Uterus (tissue), 4 donors: ENCODE data around the gene AJM1. TPM values are rescaled to one million over a fixed set of nuclear protein-coding genes. Genes with fewer than 3 reads are reported as not detected.

Source experiments
- DNase-seq, 2 donors: peaks; one replicate each; pipeline ENCODE4 v3.0.0-alpha.2; 2019 to 2020
- H3K27ac ChIP-seq, 2 donors: fragments of 200-600 bp; sonication (generic); 1 replicate in 1 of 2; 2 replicates in 1 of 2; pipeline ENCODE4 v1.5.1; 2016 to 2018
- H3K27me3 ChIP-seq, 2 donors: fragments of 200-600 bp; sonication (generic); one replicate each; pipeline ENCODE4 v1.5.1; 2018 to 2019; ENCODE audit warnings: control low read depth in 1 of 2
- H3K36me3 ChIP-seq, 2 donors: fragments of 200-600 bp; sonication (generic); one replicate each; pipeline ENCODE4 v1.5.1; 2019; ENCODE audit warnings: control low read depth in 1 of 2
- H3K4me1 ChIP-seq, 2 donors: fragments of 200-600 bp; sonication (generic); one replicate each; pipeline ENCODE4 v1.5.1; 2018 to 2019; ENCODE audit warnings: control low read depth in 1 of 2
- H3K4me3 ChIP-seq, 2 donors: fragments of 200-600 bp; sonication (generic); 1 replicate in 1 of 2; 2 replicates in 1 of 2; pipeline ENCODE4 v1.5.1; 2018 to 2019; ENCODE audit warnings: mild to moderate bottlenecking in 1 of 2
- H3K9me3 ChIP-seq, 2 donors: fragments of 200-600 bp; sonication (generic); one replicate each; pipeline ENCODE4 v1.5.1; 2019; ENCODE audit warnings: control low read depth in 1 of 2
- POLR2A ChIP-seq, 2 donors: fragments of 450-650 bp; IDR thresholded peaks; one replicate each; pipeline ENCODE4 v1.6.1; 2016; ENCODE audit warnings: antibody characterized with exemption in 2 of 2, mild to moderate bottlenecking in 1 of 2, moderate library complexity in 1 of 2
- intact Hi-C: fragments of 100-400 bp; cut with DNase I; formaldehyde crosslinking; loops from one replicate; pipeline ENCODE4 v1.15.1; 2023; ENCODE audit warnings: low total_unique reads
- total RNA-seq, 4 donors: library from RNA; depleted of rRNA in 3 of 4; stranded (reverse); fragments of >200 nt in 3 of 4; gene quantifications; one replicate each; pipeline versions ENCODE4 v1.1.0 to v1.2.4, GENCODE V29; 2014 to 2023
- TF ChIP-seq, protein P1 (sequence below), 4 experiments: fragments of 200-600 bp in 2 of 4; fragments of 450-650 bp in 2 of 4; sonication (generic) in 2 of 4; IDR thresholded peaks; one replicate each; pipeline ENCODE4 v1.5.1; 2016 to 2019; ENCODE audit warnings: antibody characterized with exemption in 4 of 4, mild to moderate bottlenecking in 2 of 4, moderate library complexity in 1 of 4
- donor health status: DM: yes; HTN: yes; CAD: no.

Gene AJM1
- total RNA-seq, 4 donors from 2014 or later: 1.3 to 3.6 (median 3.6) TPM; not detected in 1

DNA sequence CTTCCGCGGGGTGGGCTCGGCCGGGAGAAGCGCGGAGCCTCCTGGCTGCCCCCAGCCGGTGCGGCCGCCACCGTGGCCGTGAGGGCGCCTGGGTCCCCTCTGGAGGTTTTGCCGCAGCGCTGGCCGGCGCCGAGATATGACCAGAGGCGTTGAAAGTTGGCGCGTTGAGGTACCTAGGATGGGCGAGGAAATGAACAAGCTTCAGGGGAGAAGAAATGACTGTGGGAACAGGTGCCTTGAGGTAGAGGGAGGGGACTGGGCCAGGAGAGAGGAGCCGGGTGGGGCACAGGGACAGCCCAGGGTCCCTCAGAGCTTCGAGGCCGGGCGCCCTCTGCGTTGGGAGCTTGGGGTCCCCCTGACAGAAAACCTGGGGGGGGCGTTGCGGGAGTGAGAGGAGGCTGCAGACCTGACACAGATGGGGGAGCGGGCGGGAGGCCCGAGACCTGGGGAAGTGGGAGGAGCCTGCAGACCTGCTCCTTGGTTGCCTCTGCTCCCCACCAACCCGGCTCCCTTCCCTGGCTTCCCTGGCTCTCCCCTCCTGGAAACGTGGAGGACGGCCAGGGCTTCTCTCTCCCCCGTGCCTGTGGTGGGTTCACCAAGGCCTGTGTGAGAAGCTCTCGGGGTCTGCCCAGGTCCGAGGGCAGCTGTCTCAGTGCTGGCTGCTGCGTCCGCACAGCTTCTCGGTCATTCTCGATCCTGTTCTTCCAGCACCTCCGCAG, 20.3 kb upstream of the AJM1 start:
- no peaks in the 10 kb centered on the region for H3K36me3 ChIP-seq
- H3K4me1 ChIP-seq: peaks cover 0 to 10% of the 10 kb centered on the region in 2 donors
- no peaks in the 10 kb centered on the region for H3K27me3 ChIP-seq
- DNase-seq: no peak
- peak overlapping the region in 1 of 2 donors; percentile 33 for H3K4me3 ChIP-seq
- intact Hi-C loops: no loop called here
- H3K9me3 ChIP-seq: no peaks in the 10 kb centered on the region
- H3K27ac ChIP-seq: no peak overlapping the region
- no peak for TF ChIP-seq POLR2A (IDR thresholded peaks at IDR 0.05)
- TF ChIP-seq, protein P1, sequence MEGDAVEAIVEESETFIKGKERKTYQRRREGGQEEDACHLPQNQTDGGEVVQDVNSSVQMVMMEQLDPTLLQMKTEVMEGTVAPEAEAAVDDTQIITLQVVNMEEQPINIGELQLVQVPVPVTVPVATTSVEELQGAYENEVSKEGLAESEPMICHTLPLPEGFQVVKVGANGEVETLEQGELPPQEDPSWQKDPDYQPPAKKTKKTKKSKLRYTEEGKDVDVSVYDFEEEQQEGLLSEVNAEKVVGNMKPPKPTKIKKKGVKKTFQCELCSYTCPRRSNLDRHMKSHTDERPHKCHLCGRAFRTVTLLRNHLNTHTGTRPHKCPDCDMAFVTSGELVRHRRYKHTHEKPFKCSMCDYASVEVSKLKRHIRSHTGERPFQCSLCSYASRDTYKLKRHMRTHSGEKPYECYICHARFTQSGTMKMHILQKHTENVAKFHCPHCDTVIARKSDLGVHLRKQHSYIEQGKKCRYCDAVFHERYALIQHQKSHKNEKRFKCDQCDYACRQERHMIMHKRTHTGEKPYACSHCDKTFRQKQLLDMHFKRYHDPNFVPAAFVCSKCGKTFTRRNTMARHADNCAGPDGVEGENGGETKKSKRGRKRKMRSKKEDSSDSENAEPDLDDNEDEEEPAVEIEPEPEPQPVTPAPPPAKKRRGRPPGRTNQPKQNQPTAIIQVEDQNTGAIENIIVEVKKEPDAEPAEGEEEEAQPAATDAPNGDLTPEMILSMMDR (IDR thresholded peaks at IDR 0.05): no peak

DNA sequence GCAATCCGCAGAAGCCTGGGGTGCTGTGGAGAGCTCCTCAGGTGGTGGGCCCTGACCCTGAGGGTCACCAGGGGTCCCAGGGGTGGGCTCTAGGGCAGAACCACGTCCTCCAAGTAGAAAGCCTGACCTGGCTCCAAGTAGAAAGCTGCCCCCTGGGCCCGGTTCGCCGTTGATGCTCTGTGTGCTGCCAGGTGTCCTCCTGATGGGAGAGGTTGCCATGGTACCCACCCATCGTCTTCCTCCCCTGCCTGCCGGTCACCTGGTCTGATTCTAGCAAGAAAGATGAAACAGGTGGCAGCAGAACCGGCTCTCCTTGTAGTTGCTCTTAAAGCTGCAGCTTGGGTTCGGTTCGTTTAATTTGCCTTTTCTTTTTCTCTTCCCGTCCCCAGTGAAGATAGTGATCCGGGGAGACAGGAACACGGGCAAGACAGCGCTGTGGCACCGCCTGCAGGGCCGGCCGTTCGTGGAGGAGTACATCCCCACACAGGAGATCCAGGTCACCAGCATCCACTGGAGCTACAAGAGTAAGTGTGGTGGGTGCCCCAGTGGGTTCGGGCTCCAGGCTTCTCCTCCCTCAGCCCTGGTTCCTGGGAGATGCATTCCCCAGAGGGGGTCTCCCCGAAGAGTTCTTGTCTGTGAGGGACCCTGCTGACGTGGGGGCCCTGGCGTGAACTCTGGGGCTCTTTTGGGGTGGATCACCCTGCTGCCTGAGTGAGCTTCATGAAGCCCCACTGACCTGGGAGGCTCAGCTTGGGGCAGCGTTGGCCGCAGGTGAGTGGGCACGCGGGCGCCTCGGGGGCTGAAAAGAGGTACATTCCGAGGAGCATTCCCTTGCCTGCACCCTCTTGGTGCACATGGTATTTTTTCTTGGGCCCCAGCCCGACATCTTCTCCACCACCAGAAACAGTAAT, 18.9 kb upstream of the AJM1 start:
- intact Hi-C loops: no loop called here
- Histone ChIP-seq H3K9me3 (no peaks in the 10 kb centered on the region), H3K4me1 (peaks cover 0 to 10% of the 10 kb centered on the region in 2 donors), H3K27me3 (no peaks in the 10 kb centered on the region), H3K36me3 (no peaks in the 10 kb centered on the region), H3K27ac (no peak overlapping the region), H3K4me3 (no peak overlapping the region)
- no peak for DNase-seq
- no peak for TF ChIP-seq POLR2A (IDR thresholded peaks at IDR 0.05)
- TF ChIP-seq, protein P1 (IDR thresholded peaks at IDR 0.05): no peak

DNA sequence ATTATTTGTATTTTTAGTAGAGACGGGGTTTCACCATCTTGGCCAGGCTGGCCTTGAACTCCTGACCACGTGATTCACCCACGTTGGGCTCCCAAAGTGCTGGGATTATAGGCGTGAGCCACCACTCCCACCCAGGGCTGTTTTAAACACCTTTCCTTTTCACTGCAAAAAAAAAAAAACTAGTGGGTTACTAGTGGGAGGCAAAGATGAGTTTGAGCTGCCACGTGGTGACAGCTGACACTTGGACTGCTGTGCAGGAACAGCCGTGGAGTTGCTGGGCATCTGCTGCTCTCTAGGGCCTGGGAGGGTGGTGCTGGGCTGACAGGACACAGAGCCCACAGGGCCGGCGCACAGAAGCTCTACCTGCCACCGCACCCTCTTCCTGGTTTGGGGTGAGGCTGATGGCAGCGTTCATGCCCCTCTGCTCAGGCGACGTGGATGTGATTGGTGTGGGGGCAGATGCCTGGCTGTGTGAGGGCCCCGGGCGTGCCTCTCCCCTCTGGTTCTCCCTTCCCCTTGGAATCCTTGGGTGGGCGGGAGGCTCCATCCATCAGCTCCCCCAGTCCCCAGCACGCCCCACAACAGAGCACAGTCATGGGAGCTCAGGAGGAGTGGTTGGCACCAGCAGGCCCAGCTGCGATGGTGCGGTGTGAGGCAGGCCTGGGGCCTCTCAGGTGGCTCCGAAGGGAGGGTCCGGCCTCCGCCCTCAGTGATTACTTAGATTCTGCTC, 17.6 kb upstream of the AJM1 start:
- Histone ChIP-seq H3K36me3 (no peaks in the 10 kb centered on the region), H3K4me1 (peaks cover 0 to 10% of the 10 kb centered on the region in 2 donors)
- intact Hi-C loops: no loop called here

DNA sequence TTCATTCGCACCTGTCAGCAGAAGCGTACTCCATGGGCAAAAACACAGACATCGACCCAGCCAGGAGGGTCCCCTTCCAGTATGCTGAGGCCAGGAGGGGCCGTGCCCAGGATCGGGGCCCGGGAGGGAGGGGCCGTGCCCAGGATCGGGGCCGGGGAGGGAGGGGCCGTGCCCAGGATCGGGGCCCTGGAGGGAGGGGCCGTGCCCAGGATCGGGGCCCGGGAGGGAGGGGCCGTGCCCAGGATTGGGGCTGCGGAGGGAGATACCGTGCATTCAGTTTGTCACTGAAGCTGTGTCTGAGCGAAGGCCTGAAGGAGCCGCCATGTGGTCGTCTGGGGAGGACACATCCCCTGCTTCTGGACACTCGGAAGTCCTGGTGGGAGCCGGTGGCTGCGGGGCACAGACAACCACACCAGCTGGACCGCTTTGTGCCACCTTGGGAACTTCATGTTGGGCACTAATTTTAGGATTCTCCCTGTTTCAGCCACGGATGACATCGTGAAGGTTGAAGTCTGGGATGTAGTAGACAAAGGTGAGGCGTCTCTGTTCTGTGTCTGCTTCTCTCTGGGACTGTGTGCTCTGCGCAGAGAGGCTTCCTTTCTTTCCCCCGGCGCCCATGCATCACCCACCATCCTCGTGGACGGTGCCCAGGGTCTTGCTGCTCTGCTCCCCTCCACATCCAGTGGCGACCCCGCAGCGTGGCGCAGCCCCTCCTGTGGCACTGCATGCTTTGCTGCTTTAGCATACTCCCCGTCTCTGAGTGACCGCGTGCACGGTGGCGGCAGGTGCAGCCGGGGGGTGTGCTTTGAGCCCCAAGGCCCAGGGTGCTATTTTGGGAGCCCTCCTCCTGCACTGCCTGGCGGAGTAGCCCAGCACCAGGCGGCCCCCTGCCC, 16.7 kb upstream of the AJM1 start:
- Histone ChIP-seq H3K9me3 (no peaks in the 10 kb centered on the region), H3K27me3 (no peaks in the 10 kb centered on the region), H3K27ac (no peak overlapping the region), H3K36me3 (no peaks in the 10 kb centered on the region), H3K4me3 (no peak overlapping the region), H3K4me1 (peaks cover 0 to 10% of the 10 kb centered on the region in 2 donors)
- TF ChIP-seq, protein P1 (IDR thresholded peaks at IDR 0.05): no peak
- TF ChIP-seq POLR2A (IDR thresholded peaks at IDR 0.05): no peak
- DNase-seq: no peak
- intact Hi-C loops: no loop called here

More for the DNA sequence above, 17.6 kb upstream of the AJM1 start:
- no peak for TF ChIP-seq POLR2A (IDR thresholded peaks at IDR 0.05)
- TF ChIP-seq, protein P1 (IDR thresholded peaks at IDR 0.05): no peak
- Histone ChIP-seq H3K27me3 (no peaks in the 10 kb centered on the region), H3K4me3 (no peak overlapping the region), H3K9me3 (no peaks in the 10 kb centered on the region), H3K27ac (no peak overlapping the region)
- DNase-seq: no peak
